ENCODE measurements around the gene CAPN2.
"Not testable (repeated sequence)": the region's sequence is repeated elsewhere in the genome, so short reads cannot be mapped to it uniquely, and the experiment has no call there.

Gene CAPN2

GRCh38 chr1:223717123-223717522 is 4.8 kb downstream of the CAPN2 start:
- DNase-seq (ENCODE audit: low spot score) = no peak

DNA sequence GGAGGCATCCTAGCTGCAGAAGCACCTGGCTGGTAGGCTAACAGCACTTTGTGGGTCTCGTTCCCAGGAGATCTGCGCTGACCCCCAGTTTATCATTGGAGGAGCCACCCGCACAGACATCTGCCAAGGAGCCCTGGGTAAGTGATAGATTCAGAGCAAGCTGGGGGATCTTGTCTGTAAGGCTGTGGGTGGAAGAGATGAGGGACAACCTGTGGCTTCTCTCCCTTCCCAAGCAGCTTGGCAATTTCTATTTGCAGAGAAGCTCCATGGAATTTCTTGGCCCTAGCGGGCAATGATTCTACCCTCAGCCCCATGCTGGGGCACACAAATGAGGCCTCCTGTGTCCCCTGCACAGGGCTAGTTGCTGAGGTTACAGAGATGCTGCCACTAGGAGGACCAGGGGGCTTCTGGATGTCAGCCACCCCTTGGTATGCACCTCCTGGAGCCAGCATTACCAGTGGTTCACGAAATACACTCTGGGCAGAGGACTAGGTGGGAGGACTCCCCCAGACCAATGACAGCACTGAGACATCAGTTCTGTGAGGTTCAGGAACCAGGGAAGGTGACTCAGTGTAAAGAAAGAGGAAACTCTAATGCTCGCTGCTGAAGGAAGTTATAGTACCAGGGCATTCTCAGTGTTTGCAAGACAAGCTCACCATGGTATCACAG is 5.5 kb downstream of the CAPN2 start:
- peak; percentile 71 for DNase-seq (ENCODE audit: low spot score)

- DNase-seq (ENCODE audit: low spot score) = peak; percentile 77
Measured at GRCh38 chr1:223718850-223719249, 6.5 kb downstream of the CAPN2 start.

GRCh38 chr1:223720971-223721591 is 8.7 kb downstream of the CAPN2 start:
- DNase-seq (ENCODE audit: low spot score) = peak; percentile 77

DNA sequence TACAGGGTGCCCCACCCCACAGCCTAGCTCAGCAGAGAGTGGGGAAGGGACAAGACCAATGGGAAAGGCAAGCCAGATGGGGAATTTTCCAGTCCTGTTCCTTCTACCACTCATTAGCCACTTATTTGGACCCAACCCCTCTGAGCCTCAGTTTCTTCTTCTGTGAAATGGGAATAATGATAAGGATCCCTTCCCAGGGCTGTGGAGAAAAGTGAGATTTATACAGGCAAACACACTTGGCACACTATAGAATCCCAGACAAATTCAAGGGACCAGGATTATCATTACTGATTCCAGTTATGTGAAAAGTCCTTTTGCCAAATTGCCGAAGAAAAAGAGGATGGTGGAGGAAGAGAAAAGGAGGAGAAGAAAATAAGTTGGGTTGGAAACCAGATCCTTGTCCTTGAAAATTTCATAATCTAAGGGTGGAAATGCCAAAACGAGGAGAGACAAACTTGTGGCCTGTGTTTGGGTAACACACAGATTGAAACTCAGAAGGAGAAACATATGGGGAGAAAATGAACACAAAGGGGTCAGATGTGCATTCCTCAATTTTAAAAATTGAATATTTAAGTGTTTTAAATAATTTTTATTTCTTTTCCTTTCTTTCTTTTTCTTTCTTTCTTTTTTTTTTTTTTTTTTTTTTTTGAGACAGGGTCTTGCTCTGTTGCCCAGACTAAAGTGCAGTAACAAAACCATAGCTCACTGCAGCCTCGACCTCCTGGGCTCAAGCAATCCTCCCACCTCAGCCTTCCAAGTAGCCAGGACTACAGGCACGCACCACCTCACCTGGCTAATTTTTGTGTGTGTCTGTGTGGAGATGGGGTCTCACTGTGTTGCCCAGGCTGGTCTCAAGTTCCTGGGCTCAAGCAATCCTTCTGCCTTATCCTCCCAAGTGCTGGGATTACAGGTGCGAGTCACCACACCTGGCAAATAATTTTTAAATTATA is 9.6 kb downstream of the CAPN2 start:
- DNase-seq (ENCODE audit: low spot score) = no peak

DNA sequence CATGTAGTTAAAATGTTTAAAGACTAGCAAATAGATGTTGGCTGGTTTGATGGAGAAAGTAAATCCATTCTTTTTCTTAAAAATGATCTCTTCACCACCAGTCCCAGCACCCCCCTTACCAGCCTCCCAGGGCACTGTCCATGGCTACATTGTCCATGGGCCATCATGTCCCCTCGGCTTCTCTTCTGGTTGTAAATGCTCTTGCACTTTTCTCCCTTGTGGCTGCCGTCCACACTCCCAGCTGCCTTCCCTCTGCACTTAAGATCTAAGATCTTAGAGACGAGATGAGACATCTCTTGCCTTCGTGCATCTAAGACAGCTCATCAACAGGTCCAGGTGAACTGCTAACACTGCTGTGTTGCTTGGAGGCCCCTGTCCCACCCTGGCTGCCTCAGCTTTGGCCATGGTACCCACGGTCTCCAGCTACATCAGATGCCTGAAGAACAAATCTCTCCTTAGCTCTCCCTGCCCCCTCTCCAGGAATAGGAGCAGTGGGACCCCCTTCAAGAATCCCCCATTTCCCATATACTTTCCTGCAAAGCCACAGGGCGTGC is 11.1 kb downstream of the CAPN2 start:
- DNase-seq (ENCODE audit: low spot score) = no peak

DNA sequence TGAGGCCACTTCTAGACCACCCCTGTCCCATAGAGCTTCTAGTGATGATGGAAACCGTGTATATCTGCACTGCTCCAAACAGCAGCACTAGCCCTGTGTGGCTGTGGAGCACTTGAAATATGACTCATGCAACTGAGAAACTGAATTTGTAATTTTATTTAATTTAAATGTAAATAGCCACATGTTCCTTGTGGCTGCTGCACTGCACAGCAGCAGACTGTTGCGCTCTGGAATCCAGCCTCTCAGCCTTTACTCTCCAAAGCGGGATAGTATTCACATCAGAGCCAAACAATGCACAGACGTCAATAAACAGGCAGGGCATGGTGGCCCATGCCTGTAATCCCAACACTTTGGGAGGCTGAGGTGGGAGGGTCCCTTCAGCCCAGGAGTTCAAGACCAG is 12.0 kb downstream of the CAPN2 start:
- no peak for DNase-seq (ENCODE audit: low spot score)

GRCh38 chr1:223725578-223725977 is 13.2 kb downstream of the CAPN2 start:
- no peak for DNase-seq (ENCODE audit: low spot score)

- DNase-seq (ENCODE audit: low spot score) = peak; percentile 99
Measured at GRCh38 chr1:223726380-223727001, 14.2 kb downstream of the CAPN2 start.

- DNase-seq (ENCODE audit: low spot score) = no peak
Measured at GRCh38 chr1:223727541-223727940, 15.2 kb downstream of the CAPN2 start.

GRCh38 chr1:223729906-223730305 is 17.6 kb downstream of the CAPN2 start:
- no peak for DNase-seq (ENCODE audit: low spot score)

DNA sequence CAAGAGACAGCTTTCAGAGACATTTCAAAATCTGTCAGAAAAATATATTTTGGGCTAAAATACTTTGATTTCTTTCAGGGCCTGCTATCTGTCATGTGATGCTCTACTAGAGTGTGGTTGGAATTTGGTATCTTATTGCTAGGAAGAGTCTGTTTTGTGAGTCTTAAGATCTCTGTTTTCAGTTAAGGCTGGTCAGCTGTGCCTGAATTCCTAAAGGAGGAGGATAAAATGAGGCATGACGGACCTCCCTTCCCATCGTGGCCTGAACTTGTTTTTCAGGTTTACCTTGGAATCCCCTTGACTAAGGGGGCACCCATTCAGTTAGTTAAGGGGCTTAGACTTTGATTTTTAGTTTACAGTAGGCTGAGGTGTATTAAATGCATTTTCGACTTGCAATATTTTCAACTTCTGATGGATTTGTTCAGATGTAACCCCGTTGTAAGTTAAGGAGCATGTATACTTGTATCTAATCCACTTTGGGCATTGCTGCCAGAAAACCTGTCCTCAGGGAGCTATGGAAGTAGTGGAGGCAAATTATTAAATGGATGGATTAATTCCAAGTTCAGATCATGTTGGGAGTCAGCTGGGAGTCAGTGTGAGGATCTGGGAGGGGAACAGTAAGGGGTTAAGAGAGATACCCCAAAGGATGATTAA is 18.3 kb downstream of the CAPN2 start:
- peak; percentile 50 for DNase-seq (ENCODE audit: low spot score)

DNA sequence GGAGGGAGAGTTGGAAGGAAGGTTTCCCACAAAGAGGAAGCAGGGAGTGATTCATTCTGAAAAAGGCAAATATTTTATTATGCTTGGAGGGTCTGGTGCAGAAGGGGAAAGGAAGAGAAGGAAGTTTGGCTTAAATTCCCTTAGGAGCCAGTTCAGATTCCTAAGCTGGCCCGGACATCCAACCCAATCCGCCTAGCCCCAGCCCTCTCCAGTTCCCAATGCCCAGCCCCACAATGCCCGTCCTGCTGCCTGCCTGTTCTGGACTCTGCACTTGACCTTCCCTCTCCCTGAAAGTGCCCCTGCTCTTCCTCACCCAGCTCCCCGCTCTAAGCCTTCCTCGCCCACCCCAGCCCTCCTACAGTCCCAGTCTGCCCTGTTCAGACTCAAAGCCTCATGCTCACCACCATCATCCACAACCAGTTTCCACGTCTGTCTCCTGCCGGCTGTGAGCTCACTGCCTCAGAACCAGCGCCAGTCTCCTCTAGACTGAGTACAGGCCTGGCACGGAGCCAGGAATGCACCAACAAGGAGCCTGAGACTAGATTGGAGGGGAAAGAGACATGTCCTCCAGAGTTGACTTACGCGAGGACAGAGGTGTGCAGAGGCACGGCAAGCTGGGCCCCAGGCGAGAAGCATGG is 18.9 kb downstream of the CAPN2 start:
- peak; percentile 83 for DNase-seq (ENCODE audit: low spot score)

DNA sequence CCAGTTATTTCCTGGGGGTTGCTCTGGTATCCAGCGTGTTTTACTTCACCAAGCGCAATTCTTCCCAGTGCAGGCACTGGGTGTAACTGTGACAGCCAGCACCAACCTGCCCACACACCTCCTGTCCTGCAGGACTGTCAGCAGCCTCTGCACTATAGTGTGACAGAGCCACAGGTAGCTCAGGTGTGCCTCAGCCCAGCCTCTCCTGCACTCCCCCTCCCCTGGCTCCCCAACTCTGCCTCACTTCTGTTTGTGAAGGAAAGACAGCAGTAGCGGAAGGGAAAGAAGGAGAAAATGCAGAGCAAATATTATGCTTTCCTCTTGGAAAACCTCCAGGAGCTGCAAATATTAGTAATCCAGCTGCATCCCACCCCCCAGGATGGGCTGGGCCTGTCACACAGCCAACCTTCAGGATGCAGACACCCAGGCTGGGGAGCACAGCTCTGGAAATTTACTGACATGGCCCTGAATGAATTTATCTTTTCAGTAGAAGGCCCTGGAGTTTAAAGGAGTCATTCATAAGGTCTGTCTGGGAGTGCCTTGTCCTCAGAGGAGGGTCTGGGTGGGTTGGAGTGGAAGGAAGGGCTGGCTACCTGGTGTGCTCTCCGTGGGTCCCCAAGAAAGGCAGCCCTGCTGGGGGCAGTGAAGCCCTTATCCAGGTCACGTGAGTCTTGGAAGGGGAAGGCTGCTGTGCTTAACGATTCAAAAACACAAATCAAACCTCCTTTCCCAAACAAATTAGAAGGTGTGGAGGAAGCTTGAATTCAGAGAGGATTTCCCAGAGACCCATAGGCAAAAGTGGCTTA is 20.9 kb downstream of the CAPN2 start:
- DNase-seq (ENCODE audit: low spot score) = no peak

- no peak for DNase-seq (ENCODE audit: low spot score)
Measured at GRCh38 chr1:223733898-223734852, 21.8 kb downstream of the CAPN2 start.

DNA sequence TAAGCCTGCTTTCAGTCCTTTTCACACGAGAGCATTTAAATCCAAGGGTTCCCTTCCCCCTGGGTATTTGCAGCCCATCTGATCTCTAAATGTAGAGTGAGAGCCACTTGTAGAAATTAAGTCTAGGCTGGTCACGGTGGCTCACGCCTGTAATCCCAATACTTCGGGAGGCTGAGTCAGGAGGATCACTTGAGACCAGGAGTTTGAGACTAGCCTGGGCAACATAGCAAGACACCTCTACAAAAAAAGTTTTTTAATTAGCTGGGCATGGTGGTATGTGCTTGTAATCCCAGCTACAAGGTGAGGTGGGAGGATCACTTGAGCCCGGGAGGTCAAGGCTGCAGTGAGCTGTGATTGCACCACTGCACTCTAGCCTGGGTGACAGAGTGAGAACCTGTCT is 24.3 kb downstream of the CAPN2 start:
- DNase-seq (ENCODE audit: low spot score) = not testable (repeated sequence)

DNA sequence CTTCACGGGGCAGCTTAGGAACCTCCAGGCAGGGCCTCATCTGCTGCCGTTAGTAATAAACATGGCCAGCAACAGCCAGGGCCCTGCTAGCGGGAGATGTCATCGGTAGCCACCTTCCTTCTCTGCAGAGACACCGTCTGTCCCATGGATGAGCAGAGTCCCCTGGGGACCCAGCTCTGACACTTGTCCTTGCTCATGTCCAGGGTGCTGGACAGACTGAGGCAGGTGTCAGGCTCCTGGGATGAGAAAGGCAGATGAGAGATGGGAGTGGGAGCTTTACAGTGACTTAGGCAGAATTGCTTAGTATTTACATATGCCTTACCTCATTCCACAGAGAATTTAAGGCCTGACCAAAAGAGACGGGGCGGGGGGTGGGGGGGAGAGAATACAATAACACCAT is 25.0 kb downstream of the CAPN2 start:
- no peak for DNase-seq (ENCODE audit: low spot score)

GRCh38 chr1:223738465-223739365 is 26.4 kb downstream of the CAPN2 start:
- peak; percentile 82 for DNase-seq (ENCODE audit: low spot score)

All from kidney tubule cell (primary cell).